HT1080 (cell line): ENCODE results near the gene DNM2. TPM values are rescaled to one million over a fixed set of nuclear protein-coding genes. Genes with fewer than 3 reads are reported as not detected.
A peak's percentile ranks its signal among the peaks of the same experiment; 100 is the strongest.
"Not testable (repeated sequence)": the region's sequence is repeated elsewhere in the genome, so short reads cannot be mapped to it uniquely, and the experiment has no call there.

Experiments used
- DNase-seq: peaks from one replicate; pipeline ENCODE4 v3.0.0-alpha.2; 2015; ENCODE audit warnings: low read depth
- polyA plus RNA-seq, 2 experiments: library from polyadenylated mRNA; depleted of rRNA; stranded (reverse); fragments of >200 nt; gene quantifications; 2 replicates each; pipeline ENCODE4 v1.2.3, GENCODE V29; 2015
- total RNA-seq: library from RNA; depleted of rRNA; stranded (reverse); fragments of >200 nt; shearing (Covaris generic); gene quantifications from 2 replicates; pipeline ENCODE4 v1.2.3, GENCODE V29; 2014; rRNA removed

The DNM2 gene
- total RNA-seq: 54.9 and 68.0 TPM in 2 replicates
- 65.4 and 70.2 TPM in 2 replicates for polyA plus RNA-seq (2015; cell fraction: cytosol; rRNA removed)
- polyA plus RNA-seq (2015; cell fraction: nucleus; rRNA removed): 158 and 163 TPM in 2 replicates

GRCh38 chr19:10717356-10718204 lies at the start of gene DNM2:
Gene DNM2 (plus strand): TSS chr19:10718079. CDS start chr19:10718243, 164 bp downstream.
- peak; percentile 100 for DNase-seq

DNA sequence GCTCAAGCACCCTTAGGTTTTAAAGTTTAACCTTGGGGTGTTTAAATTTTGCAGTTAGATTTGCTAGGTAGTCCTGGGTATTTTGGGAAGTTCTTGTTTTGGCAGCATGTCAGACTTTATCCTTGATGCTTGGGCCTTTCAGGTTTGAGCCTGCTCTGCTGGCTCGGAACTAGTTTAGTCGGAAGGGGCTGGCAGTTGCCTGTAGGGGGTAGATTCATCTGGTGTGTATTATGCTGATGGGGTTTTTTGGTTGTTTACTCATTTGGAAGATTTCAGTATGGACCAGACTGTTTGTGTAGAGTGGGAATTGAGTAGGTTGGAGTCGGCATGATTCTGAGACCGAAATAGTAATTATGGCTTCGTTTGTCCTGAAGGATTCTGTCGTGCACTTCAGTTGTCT lies 48.6 kb upstream of the DNM2 start:
- DNase-seq: no peak

- no peak for DNase-seq
Observed at GRCh38 chr19:10670182-10670581, 47.7 kb upstream of the DNM2 start.

DNA sequence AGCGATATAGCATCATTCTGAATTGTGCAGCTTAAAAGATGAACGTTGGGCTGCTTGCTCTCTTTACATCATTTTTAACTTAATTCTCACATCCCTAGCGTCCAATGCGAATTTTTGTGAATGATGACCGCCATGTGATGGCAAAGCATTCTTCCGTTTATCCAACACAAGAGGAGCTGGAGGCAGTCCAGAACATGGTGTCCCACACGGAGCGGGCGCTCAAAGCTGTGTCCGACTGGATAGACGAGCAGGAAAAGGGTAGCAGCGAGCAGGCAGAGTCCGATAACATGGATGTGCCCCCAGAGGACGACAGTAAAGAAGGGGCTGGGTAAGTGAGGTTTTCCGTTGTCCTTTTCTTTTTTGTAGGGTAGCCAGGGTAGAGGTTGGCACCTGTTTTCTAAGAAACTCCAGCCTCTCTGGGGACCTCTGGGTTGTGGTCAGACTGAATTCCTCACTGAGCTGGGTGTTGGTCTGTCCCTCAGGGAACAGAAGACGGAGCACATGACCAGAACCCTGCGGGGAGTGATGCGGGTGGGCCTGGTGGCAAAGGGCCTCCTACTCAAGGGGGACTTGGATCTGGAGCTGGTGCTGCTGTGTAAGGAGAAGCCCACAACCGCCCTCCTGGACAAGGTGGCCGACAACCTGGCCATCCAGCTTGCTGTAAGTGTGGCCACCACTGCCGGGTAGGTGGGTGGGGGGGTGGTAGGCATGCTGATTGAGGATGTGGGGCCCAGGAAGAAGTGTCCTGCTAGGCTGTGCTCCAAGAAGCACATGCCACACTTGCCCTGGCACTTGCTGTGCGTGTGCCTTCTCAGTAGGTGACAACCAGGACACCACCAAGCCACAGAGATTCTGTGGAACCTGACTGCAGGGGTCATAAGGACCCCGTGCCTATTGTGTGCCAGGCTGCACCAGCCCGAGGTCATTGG lies 46.7 kb upstream of the DNM2 start:
- DNase-seq: no peak

DNA sequence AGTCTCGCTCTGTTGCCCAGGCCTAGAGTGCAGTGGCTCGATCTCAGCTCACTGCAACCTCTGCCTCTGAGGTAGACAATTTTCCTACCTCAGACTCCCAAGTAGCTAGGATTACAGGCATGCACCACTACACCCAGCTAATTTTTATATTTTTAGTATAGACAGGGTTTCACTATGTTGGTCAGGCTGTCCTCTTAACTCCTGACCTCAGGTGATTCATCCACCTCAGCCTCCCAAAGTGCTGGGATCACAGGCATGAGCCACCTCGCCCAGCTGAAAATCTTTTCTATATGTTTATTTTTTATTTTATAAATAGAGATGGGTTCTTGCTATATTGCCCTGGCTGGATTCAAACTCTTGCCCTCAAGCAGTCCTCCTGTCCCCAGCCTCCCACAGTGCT lies 46.0 kb upstream of the DNM2 start:
- not testable (repeated sequence) for DNase-seq

- not testable (repeated sequence) for DNase-seq
Observed at GRCh38 chr19:10675214-10675613, 42.7 kb upstream of the DNM2 start.

GRCh38 chr19:10677751-10678150 lies 40.1 kb upstream of the DNM2 start:
- no peak for DNase-seq

DNA sequence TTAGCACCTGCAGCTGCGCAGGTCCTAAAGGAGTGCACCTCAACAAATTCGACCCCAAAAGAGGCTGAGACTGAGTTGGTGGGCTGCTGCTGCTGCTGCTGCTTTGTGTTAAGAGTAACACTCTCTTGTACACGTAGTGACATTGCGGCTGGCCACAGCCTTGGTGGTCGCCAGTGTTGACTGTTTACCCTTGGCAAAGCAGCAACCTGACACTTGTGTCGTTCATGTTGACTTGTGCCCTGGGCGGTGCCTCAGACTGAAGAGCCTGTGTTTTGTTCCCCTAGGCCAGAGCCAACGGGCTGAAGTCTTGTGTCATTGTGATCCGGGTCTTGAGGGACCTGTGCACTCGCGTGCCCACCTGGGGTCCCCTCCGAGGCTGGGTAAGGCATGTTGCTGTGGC lies 39.1 kb upstream of the DNM2 start:
- no peak for DNase-seq

GRCh38 chr19:10679743-10680142 lies 38.1 kb upstream of the DNM2 start:
- no peak for DNase-seq

DNA sequence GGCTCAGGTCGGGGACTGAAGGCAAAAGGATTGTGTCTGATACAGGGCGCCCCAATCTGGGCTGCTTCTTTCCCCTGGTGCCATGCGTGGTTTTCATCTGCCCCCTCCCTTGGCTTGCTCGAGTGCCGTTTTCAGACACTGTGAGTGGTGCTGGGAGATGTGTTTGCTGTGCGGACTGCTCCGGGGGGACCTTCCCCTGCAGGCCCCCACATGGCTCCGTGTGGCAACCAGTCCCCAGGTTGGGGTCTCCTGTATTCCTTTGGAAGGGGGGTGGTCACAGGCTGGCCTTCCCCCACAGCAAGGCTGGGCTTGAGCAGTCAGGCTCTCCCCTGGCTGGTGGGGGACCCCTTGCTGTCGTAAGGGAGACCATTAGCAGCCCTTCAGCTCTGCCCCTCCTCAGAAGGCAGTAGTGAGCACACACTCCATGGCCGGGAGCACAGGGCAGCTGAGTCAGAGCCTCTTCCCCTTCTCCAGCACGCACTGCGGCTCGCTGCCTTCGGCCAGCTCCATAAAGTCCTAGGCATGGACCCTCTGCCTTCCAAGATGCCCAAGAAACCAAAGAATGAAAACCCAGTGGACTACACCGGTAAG lies 37.2 kb upstream of the DNM2 start:
- no peak for DNase-seq

DNA sequence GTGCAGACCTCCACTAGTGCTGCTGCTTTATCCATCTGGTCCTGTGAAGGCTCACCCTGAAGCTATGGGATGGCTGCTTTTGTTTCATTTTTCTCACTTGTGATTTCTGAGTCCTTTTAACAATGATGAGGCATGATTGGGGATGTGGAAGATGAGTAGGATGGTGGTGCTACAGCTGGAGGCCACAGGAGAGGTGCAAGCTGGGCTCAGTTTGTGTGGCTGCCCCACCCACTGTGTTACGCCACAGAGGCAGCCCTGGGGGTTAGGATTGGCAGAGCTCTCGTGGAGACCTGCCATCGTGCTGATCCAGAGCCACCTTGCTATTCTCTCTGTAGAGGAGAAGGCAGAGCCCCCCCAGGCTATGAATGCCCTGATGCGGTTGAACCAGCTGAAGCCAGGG lies 36.2 kb upstream of the DNM2 start:
- DNase-seq: no peak

- no peak for DNase-seq
Observed at GRCh38 chr19:10682397-10683063, 35.3 kb upstream of the DNM2 start.

- no peak for DNase-seq
Observed at GRCh38 chr19:10683064-10683426, 34.8 kb upstream of the DNM2 start.

DNA sequence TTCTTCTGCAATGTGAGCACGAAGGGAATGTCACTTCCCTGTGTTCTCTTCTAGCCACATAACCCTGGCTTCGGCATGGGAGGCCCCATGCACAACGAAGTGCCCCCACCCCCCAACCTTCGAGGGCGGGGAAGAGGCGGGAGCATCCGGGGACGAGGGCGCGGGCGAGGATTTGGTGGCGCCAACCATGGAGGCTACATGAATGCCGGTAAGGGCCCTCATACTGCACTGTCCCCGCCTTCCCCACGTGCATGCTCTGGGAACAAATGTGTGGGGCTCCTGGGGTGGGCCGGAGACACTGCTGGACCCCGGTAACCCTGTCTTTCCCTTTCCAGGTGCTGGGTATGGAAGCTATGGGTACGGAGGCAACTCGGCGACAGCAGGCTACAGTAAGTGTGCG lies 34.3 kb upstream of the DNM2 start:
- DNase-seq: no peak

GRCh38 chr19:10685210-10685609 lies 32.7 kb upstream of the DNM2 start:
- no peak for DNase-seq

- no peak for DNase-seq
Observed at GRCh38 chr19:10686193-10686592, 31.7 kb upstream of the DNM2 start.

DNA sequence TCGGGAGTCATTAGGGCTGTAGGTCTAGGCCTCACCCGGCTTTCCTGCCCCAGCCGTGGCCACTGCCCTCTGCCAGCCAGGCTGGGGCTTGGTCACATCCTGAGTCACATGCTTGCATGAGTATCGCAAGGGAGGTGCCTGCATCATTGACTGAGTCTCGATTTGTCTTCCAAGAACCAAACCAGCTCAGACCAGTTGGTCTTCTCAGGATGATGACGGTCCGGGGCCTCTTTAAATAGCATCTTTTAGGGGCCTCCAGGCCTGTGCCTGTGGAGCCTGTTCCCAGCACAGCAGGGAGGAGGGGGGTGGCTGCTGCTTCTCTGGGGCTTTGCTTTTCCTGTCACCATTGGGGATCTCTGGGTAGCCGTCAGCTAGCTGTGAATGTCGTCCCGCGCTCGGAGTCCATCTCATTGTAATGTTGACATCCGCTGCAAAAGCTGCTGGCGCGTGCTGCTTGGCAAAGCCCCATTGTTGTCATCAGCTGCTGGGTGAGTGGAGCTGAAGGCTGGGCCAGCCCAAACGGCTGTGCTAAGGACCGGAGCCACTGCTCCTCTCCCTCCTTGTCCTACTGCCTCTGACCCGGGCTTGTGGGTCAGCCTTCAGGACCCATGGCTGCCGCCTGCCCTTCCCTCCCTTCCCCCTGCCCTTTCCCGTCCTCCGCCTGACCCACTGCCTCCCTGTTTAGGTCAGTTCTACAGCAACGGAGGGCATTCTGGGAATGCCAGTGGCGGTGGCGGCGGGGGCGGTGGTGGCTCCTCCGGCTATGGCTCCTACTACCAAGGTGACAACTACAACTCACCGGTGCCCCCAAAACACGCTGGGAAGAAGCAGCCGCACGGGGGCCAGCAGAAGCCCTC lies 31.0 kb upstream of the DNM2 start:
- DNase-seq: no peak

DNA sequence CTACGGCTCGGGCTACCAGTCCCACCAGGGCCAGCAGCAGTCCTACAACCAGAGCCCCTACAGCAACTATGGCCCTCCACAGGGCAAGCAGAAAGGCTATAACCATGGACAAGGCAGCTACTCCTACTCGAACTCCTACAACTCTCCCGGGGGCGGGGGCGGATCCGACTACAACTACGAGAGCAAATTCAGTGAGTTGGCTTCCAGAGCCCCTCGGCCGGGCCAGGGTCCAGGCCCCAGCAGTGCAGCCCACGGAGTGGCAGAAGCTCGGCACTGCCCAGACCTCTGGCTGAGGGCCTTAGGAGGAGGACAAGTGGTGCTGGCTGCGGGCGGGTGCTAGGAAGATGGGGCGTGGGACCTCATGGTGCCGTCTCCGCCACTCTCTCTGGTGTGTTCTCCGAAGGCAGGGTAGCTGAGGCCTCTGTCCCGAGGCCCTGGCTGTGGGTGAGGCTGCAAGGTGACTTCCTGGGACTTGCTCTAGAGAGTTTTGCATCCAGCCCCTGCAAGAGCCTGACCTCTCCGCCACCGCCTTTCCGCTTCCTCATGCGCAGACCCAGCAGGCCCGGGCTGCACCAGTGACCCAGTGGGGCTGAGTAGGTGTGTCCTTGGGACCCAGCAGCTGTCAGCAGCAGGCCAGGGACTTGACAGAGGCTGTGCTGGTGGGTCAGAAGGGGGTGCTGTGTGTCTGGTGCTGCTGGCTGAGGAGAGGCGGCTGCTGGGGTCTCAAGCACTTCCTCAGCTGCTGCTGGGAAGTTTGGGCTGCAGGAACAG lies 30.2 kb upstream of the DNM2 start:
- no peak for DNase-seq

GRCh38 chr19:10688545-10689280 lies 29.2 kb upstream of the DNM2 start:
- DNase-seq: no peak
